PC-9 (cell line): ENCODE data around the gene COL23A1. TPM values are rescaled to one million over a fixed set of nuclear protein-coding genes. Genes with fewer than 3 reads are reported as not detected.

ENCODE experiments used
- BruUV-seq: library from RNA; stranded (reverse); fragments of 400-500 nt; replicated peaks from 2 replicates; lab custom pipeline; 2021; lab: Mats Ljungman, UMichigan
- CTCF ChIA-PET: fragments of 300-600 bp; sonication (Branson Sonifier 250); formaldehyde crosslinking; loops from one replicate; lab custom pipeline; 2022; ENCODE audit warnings: antibody characterized with exemption; lab: Charles Lee
- POLR2A ChIA-PET: fragments of 300-600 bp; sonication (Branson Sonifier 250); formaldehyde crosslinking; loops from one replicate; lab custom pipeline; 2022; ENCODE audit warnings: antibody characterized with exemption; ENCODE audit not compliant: unreplicated experiment; lab: Charles Lee
- DNase-seq, 2 experiments: peaks; one replicate each; pipeline versions ENCODE4 v3.0.0 to v3.0.0-alpha.2; 2015 to 2022; ENCODE audit warnings: mixed read lengths in 1 of 2
- H2AFZ ChIP-seq: fragments of 200-600 bp; sonication (generic); 2 replicates; pipeline ENCODE4 v1.8.1; 2017; ENCODE audit warnings: antibody characterized with exemption
- H3F3A ChIP-seq: fragments of 200-600 bp; sonication (generic); 2 replicates; pipeline ENCODE4 v1.8.1; 2017; ENCODE audit warnings: antibody characterized with exemption, mild to moderate bottlenecking, low read depth; ENCODE audit not compliant: insufficient read depth
- H3K27ac ChIP-seq: fragments of 200-600 bp; sonication (generic); 2 replicates; pipeline ENCODE4 v1.6.1; 2016; ENCODE audit warnings: mixed run types
- H3K27me3 ChIP-seq: fragments of 200-600 bp; sonication (generic); 2 replicates; pipeline ENCODE4 v1.6.1; 2016; ENCODE audit warnings: low read depth, mixed run types; ENCODE audit not compliant: insufficient read depth
- H3K36me3 ChIP-seq: fragments of 200-600 bp; sonication (generic); 2 replicates; pipeline ENCODE4 v1.6.1; 2016; ENCODE audit warnings: low read depth, mixed run types
- H3K4me1 ChIP-seq: fragments of 200-600 bp; sonication (generic); replicated peaks from 2 replicates; pipeline ENCODE4 v1.6.1; 2016; ENCODE audit warnings: mixed run types; ENCODE audit not compliant: insufficient read depth
- H3K4me2 ChIP-seq: fragments of 200-600 bp; sonication (generic); 2 replicates; pipeline ENCODE4 v1.6.1; 2017; ENCODE audit warnings: mixed run types
- H3K4me3 ChIP-seq: fragments of 200-600 bp; sonication (generic); 2 replicates; pipeline ENCODE4 v1.6.1; 2016; ENCODE audit warnings: mixed run types
- H3K79me2 ChIP-seq: fragments of 200-600 bp; sonication (generic); 2 replicates; pipeline ENCODE4 v1.6.1; 2017; ENCODE audit warnings: low read depth, mixed run types
- H3K9me2 ChIP-seq: fragments of 200-600 bp; sonication (generic); 2 replicates; pipeline ENCODE4 v1.8.1; 2017; ENCODE audit warnings: mild to moderate bottlenecking; ENCODE audit not compliant: insufficient read depth
- H3K9me3 ChIP-seq: fragments of 200-600 bp; sonication (generic); 2 replicates; pipeline ENCODE4 v1.8.1; 2016; ENCODE audit warnings: low read depth; ENCODE audit not compliant: insufficient read depth
- H4K20me1 ChIP-seq: fragments of 200-600 bp; sonication (generic); 2 replicates; pipeline ENCODE4 v1.8.1; 2017; ENCODE audit not compliant: insufficient read depth
- CTCF ChIP-seq: fragments of 200-600 bp; sonication (generic); conservative IDR thresholded peaks from 2 replicates; pipeline ENCODE4 v1.6.1; 2017; ENCODE audit warnings: mixed run types, antibody characterized with exemption, mild to moderate bottlenecking, moderate library complexity
- EZH2 ChIP-seq: fragments of 200-600 bp; sonication (generic); IDR thresholded peaks from 2 replicates; pipeline ENCODE4 v1.8.0; 2017; ENCODE audit warnings: antibody characterized with exemption, low read depth
- intact Hi-C: fragments of 100-400 bp; cut with micrococcal nuclease; formaldehyde crosslinking; loops from one replicate; pipeline ENCODE4 v1.10.0; 2022; ENCODE audit not compliant: unreplicated experiment
- total RNA-seq: library from RNA; stranded (reverse); gene quantifications from 2 replicates; pipeline ENCODE4 v1.2.3, GENCODE V29; 2021

Gene COL23A1
- total RNA-seq, 1 experiment from 2014 or later, result not detected

- no peak for TF ChIP-seq EZH2
- no peak for TF ChIP-seq CTCF
- Histone ChIP-seq H3K4me3 (no peak overlapping the region), H3K27ac (no peak overlapping the region), H3K79me2 (no peaks in the 10 kb centered on the region), H3F3A (no peaks in the 10 kb centered on the region), H3K4me2 (no peak overlapping the region), H2AFZ (no peak overlapping the region), H3K9me3 (no peaks in the 10 kb centered on the region), H3K9me2 (no peaks in the 10 kb centered on the region), H4K20me1 (no peaks in the 10 kb centered on the region), H3K4me1 (no peaks in the 10 kb centered on the region), H3K27me3 (peaks cover 95% of the 10 kb centered on the region), H3K36me3 (no peaks in the 10 kb centered on the region)
- intact Hi-C loops, result no loop called here
- ChIA-PET POLR2A (no interaction called here), CTCF (no interaction called here)
- BruUV-seq, result no TSS peak
- DNase-seq, result no peak
Observed at GRCh38 chr5:178312880-178313282, 277.3 kb downstream of the COL23A1 start.

- peaks cover 96% of the 10 kb centered on the region for H3K27me3 ChIP-seq
- no TSS peak for BruUV-seq
- H4K20me1 ChIP-seq, result no peaks in the 10 kb centered on the region
- H3F3A ChIP-seq, result no peaks in the 10 kb centered on the region
- H3K79me2 ChIP-seq, result no peaks in the 10 kb centered on the region
- no peak for TF ChIP-seq EZH2
- TF ChIP-seq CTCF, result no peak
- no peaks in the 10 kb centered on the region for H3K9me2 ChIP-seq
- intact Hi-C loops, result no loop called here
- H3K4me1 ChIP-seq, result no peaks in the 10 kb centered on the region
- no peaks in the 10 kb centered on the region for H3K36me3 ChIP-seq
- no peak for DNase-seq
- ChIA-PET POLR2A (no interaction called here), CTCF (no interaction called here)
- H3K4me3 ChIP-seq, result no peak overlapping the region
- H3K9me3 ChIP-seq, result no peaks in the 10 kb centered on the region
- H3K4me2 ChIP-seq, result no peak overlapping the region
- no peak overlapping the region for H3K27ac ChIP-seq
- no peak overlapping the region for H2AFZ ChIP-seq
Observed at GRCh38 chr5:178310130-178310865, 279.9 kb downstream of the COL23A1 start.

GRCh38 chr5:178309271-178310013 is 280.8 kb downstream of the COL23A1 start:
- no peak for DNase-seq
- Histone ChIP-seq H3K27ac (no peak overlapping the region), H3K9me2 (no peaks in the 10 kb centered on the region), H2AFZ (no peak overlapping the region), H3K4me1 (no peaks in the 10 kb centered on the region), H3K9me3 (no peaks in the 10 kb centered on the region), H4K20me1 (no peaks in the 10 kb centered on the region), H3K36me3 (no peaks in the 10 kb centered on the region), H3K79me2 (no peaks in the 10 kb centered on the region), H3K4me2 (no peak overlapping the region), H3K27me3 (peaks cover 96% of the 10 kb centered on the region), H3F3A (no peaks in the 10 kb centered on the region), H3K4me3 (no peak overlapping the region)
- intact Hi-C loops, result no loop called here
- BruUV-seq, result no TSS peak
- ChIA-PET CTCF (interaction anchor here (0.6 kb wide), 1 partner anchor 21 kb away, joined by 3 read pairs; no protein-coding TSS in a partner anchor), POLR2A (no interaction called here)
- TF ChIP-seq EZH2, result no peak
- TF ChIP-seq CTCF, result no peak
